Activated CD8-positive, alpha-beta T cell treated with anti-CD3 and anti-CD28 coated beads for 36 hours (primary cell): Measurements from ENCODE around the gene MRTFA. TPM values are rescaled to one million over a fixed set of nuclear protein-coding genes. Genes with fewer than 3 reads are reported as not detected.

ENCODE experiments used
- ATAC-seq: fragments of 200-7000 bp; cut with Tn5 transposase; one replicate; pipeline ENCODE4 v1.10.0; 2021; ENCODE audit warnings: mild to moderate bottlenecking, moderate library complexity
- CTCF ChIA-PET: fragments of 350-600 bp; sonication (Branson Sonifier 250); formaldehyde crosslinking; loops from one replicate; lab custom pipeline; 2021; ENCODE audit warnings: antibody characterized with exemption; lab: Charles Lee
- POLR2A ChIA-PET: fragments of 350-600 bp; sonication (Branson Sonifier 250); formaldehyde crosslinking; loops from one replicate; lab custom pipeline; 2021; ENCODE audit warnings: antibody characterized with exemption; lab: Charles Lee
- DNase-seq: peaks from one replicate; pipeline ENCODE4 v3.0.0-alpha.2; 2020
- H3K27ac Mint-ChIP-seq: one replicate; pipeline ENCODE4 v1.8.0; 2021; ENCODE audit warnings: mild to moderate bottlenecking, mixed read lengths
- H3K27me3 Mint-ChIP-seq: one replicate; pipeline ENCODE4 v1.8.0; 2021; ENCODE audit warnings: mixed read lengths
- H3K36me3 Mint-ChIP-seq: one replicate; pipeline ENCODE4 v1.8.0; 2021; ENCODE audit warnings: low read depth, mixed read lengths
- H3K4me1 Mint-ChIP-seq: one replicate; pipeline ENCODE4 v1.8.0; 2021; ENCODE audit warnings: low read depth, mixed read lengths
- H3K4me3 Mint-ChIP-seq: one replicate; pipeline ENCODE4 v1.8.0; 2021; ENCODE audit warnings: mild to moderate bottlenecking, moderate library complexity, mixed read lengths
- H3K9me3 Mint-ChIP-seq: one replicate; pipeline ENCODE4 v1.8.0; 2021; ENCODE audit warnings: mixed read lengths
- CTCF ChIP-seq: fragments of 200-600 bp; IDR thresholded peaks from one replicate; pipeline ENCODE4 v1.8.0; 2022; ENCODE audit warnings: antibody characterized with exemption, mild to moderate bottlenecking
- intact Hi-C: fragments of 100-400 bp; cut with micrococcal nuclease; formaldehyde crosslinking; loops from one replicate; pipeline ENCODE4 v1.10.0; 2022
- total RNA-seq, 2 experiments: library from RNA; stranded (reverse); gene quantifications; one replicate each; pipeline ENCODE4 v1.2.3, GENCODE V29; 2021

The MRTFA gene
- total RNA-seq, 2 experiments from 2014 or later: 37.4 to 40.0 TPM

DNA sequence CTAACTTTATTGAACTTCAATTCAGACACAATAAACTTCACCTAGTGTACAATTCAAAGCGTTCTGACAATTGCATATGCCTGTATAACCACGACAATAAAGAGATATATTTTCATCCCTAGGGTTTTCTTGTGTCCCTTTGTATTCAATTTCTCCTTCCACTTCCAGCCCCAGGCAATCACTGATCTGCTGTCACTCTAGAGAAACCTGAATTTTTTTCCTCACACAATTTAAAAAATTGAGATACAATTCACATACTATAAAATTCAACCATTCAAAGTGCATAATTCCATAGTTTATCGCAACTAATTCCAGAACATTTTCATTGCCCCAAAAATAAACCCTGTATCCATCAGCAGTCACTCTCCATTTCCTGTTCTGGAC, 116.6 kb downstream of the MRTFA start:
- Mint-ChIP-seq H3K36me3 (peaks cover 16% of the 10 kb centered on the region), H3K4me3 (peak overlapping the region; percentile 15), H3K27ac (peak overlapping the region; percentile 81), H3K9me3 (no peaks in the 10 kb centered on the region), H3K27me3 (no peaks in the 10 kb centered on the region), H3K4me1 (peaks cover 37% of the 10 kb centered on the region)
- POLR2A ChIA-PET: interaction anchor here (0.6 kb wide), 1 partner anchor 12 kb away, joined by 3 read pairs; no protein-coding TSS in a partner anchor
- TF ChIP-seq CTCF: no peak
- no peak for DNase-seq
- ATAC-seq: peak; percentile 6
- intact Hi-C loops: loop anchor here (10.0 kb wide), 1 partner anchor 55 kb away; no protein-coding TSS in a partner anchor
- CTCF ChIA-PET: interaction anchor here (1.3 to 4.5 kb wide), 4 partner anchors 11 to 126 kb away, joined by 3 to 19 read pairs (median 12); no protein-coding TSS in a partner anchor

DNA sequence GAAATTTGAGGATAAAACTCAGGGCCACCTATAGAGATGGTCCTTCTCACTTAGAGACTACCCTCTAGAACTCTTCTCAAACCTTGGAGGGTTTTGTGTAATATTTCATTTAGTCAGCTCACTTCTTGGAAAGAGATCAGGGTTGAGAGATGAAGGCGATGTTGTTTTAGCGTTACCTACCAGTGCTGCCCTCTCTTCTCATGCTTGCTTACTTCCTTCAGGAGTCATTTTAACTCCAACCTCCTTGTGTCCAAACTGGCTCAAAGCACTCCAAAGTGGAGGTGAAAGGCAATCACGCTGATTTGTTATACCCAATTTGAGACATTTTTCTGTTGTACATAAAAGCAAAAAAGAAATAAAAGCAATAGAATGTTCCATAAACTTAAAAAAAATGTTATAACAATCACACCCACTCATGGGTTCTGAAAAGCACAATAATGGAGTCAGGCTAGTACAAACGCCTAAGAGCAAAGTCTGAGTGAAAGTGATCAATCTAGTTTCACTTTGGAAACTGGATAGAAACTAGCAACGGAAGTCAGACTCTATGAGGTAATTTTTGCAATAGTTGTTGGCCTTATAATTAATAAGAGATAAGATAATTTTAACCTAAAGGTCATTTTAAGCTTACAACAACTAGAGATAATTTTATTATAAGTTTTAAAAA, 117.1 kb downstream of the MRTFA start:
- intact Hi-C loops: loop anchor here (10.0 kb wide), 1 partner anchor 55 kb away; no protein-coding TSS in a partner anchor
- CTCF ChIA-PET: interaction anchor here (1.3 to 4.5 kb wide), 3 partner anchors 11 to 127 kb away, joined by 3 to 19 read pairs (median 4); no protein-coding TSS in a partner anchor
- peak; percentile 22 for DNase-seq
- Mint-ChIP-seq H3K4me3 (peak overlapping the region; percentile 67), H3K9me3 (no peaks in the 10 kb centered on the region), H3K27ac (peak overlapping the region; percentile 96), H3K4me1 (peaks cover 36% of the 10 kb centered on the region), H3K27me3 (no peaks in the 10 kb centered on the region), H3K36me3 (peaks cover 16% of the 10 kb centered on the region)
- POLR2A ChIA-PET: interaction anchor here (0.6 to 1.0 kb wide), 2 partner anchors 13 to 115 kb away, joined by 3 read pairs; no protein-coding TSS in a partner anchor
- ATAC-seq: peak; percentile 89
- TF ChIP-seq CTCF: no peak

GRCh38 chr22:40518840-40519239, 117.7 kb downstream of the MRTFA start:
- ATAC-seq (no peak), DNase-seq (peak; percentile 11)
- ChIA-PET POLR2A (interaction anchor here (1.0 kb wide), 1 partner anchor 114 kb away, joined by 3 read pairs; no protein-coding TSS in a partner anchor), CTCF (interaction anchor here (1.9 to 4.5 kb wide), 2 partner anchors 12 to 127 kb away, joined by 4 to 19 read pairs; no protein-coding TSS in a partner anchor)
- H3K9me3 Mint-ChIP-seq: no peaks in the 10 kb centered on the region
- peaks cover 16% of the 10 kb centered on the region for H3K36me3 Mint-ChIP-seq
- H3K4me3 Mint-ChIP-seq: peak overlapping the region; percentile 67
- intact Hi-C loops: loop anchor here (10.0 kb wide), 1 partner anchor 56 kb away; no protein-coding TSS in a partner anchor
- H3K4me1 Mint-ChIP-seq: peaks cover 36% of the 10 kb centered on the region
- peak overlapping the region; percentile 96 for H3K27ac Mint-ChIP-seq
- no peaks in the 10 kb centered on the region for H3K27me3 Mint-ChIP-seq
- TF ChIP-seq CTCF: no peak

DNA sequence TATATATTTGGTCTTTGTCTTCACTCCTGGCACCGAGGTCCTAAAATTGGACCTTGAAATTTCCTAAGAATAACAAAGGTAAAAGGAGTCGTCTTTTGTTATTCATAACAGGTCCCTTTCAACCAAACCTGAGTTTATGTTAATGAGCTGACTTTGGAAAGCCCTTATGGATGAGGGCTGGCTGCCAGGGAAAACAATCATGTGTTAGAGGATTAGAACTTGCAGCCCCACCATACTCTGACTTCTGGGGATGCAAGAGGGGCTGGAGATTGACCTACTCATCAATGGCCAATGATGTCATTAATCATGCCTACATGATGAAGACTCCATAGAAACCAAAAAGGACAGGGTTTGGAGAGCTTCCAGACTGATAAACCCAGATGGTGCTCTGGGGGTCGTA, 118.9 kb downstream of the MRTFA start:
- DNase-seq (no peak), ATAC-seq (no peak)
- POLR2A ChIA-PET: interaction anchor here (1.3 kb wide), 1 partner anchor 116 kb away, joined by 3 read pairs; no protein-coding TSS in a partner anchor
- Mint-ChIP-seq H3K36me3 (peaks cover 15% of the 10 kb centered on the region), H3K4me3 (no peak overlapping the region), H3K27ac (no peak overlapping the region), H3K4me1 (peaks cover 36% of the 10 kb centered on the region), H3K9me3 (no peaks in the 10 kb centered on the region), H3K27me3 (no peaks in the 10 kb centered on the region)
- TF ChIP-seq CTCF: no peak
- CTCF ChIA-PET: interaction anchor here (1.2 to 4.5 kb wide), 4 partner anchors 30 to 128 kb away, joined by 3 to 19 read pairs (median 8); no protein-coding TSS in a partner anchor
- intact Hi-C loops: loop anchor here (10.0 kb wide), 1 partner anchor 57 kb away; no protein-coding TSS in a partner anchor
